Epithelial cell of prostate (primary cell): ENCODE data around the gene SPSB2.
"Not testable (repeated sequence)": the region's sequence is repeated elsewhere in the genome, so short reads cannot be mapped to it uniquely, and the experiment has no call there.

Source experiments
- DNase-seq: peaks from one replicate; pipeline ENCODE4 v3.0.0-alpha.2; 2011; ENCODE audit warnings: low read depth, low spot score
- H3K27ac ChIP-seq: fragments of 450-650 bp; 2 replicates; pipeline ENCODE4 v1.5.1; 2017; ENCODE audit warnings: mild to moderate bottlenecking

Gene SPSB2

GRCh38 chr12:6871052-6871957 is 1.8 kb downstream of the SPSB2 start:
- peak overlapping the region; percentile 87 for H3K27ac ChIP-seq
- no peak for DNase-seq

GRCh38 chr12:6870304-6870703 is 2.8 kb downstream of the SPSB2 start:
- peak overlapping the region; percentile 87 for H3K27ac ChIP-seq
- DNase-seq = not testable (repeated sequence)

GRCh38 chr12:6869049-6870021 is 3.8 kb downstream of the SPSB2 start:
- DNase-seq = no peak
- H3K27ac ChIP-seq = peak overlapping the region; percentile 87

- peak overlapping the region; percentile 87 for H3K27ac ChIP-seq
- no peak for DNase-seq
Observed at GRCh38 chr12:6868211-6869048, 4.7 kb downstream of the SPSB2 start.

GRCh38 chr12:6867413-6868210 is 5.5 kb downstream of the SPSB2 start, which contains the start of gene TPI1:
TSS of gene TPI1 (plus strand) at chr12:6867531. CDS start at chr12:6867567, 36 bp downstream.
- H3K27ac ChIP-seq = peak within 1 kb of the TSS; percentile 87
- DNase-seq = no peak

GRCh38 chr12:6866920-6867412 is 6.1 kb downstream of the SPSB2 start:
- H3K27ac ChIP-seq = peak overlapping the region; percentile 87
- no peak for DNase-seq

GRCh38 chr12:6866163-6866919 is 6.8 kb downstream of the SPSB2 start:
- DNase-seq = no peak
- H3K27ac ChIP-seq = peak overlapping the region; percentile 87

GRCh38 chr12:6865307-6865706 is 7.8 kb downstream of the SPSB2 start:
- not testable (repeated sequence) for H3K27ac ChIP-seq, DNase-seq

- no peak for DNase-seq
- no peak overlapping the region for H3K27ac ChIP-seq
Observed at GRCh38 chr12:6863586-6864321, 9.3 kb downstream of the SPSB2 start.

- H3K27ac ChIP-seq = no peak overlapping the region
- DNase-seq = no peak
Observed at GRCh38 chr12:6863033-6863432, 10.1 kb downstream of the SPSB2 start.

GRCh38 chr12:6861391-6861790 is 11.7 kb downstream of the SPSB2 start:
- H3K27ac ChIP-seq = no peak overlapping the region
- DNase-seq = no peak

GRCh38 chr12:6860942-6861341 is 12.2 kb downstream of the SPSB2 start:
- H3K27ac ChIP-seq = no peak overlapping the region
- no peak for DNase-seq

GRCh38 chr12:6860116-6860515 is 13.0 kb downstream of the SPSB2 start:
- no peak overlapping the region for H3K27ac ChIP-seq
- DNase-seq = no peak

GRCh38 chr12:6858799-6859198 is 14.3 kb downstream of the SPSB2 start:
- no peak overlapping the region for H3K27ac ChIP-seq
- no peak for DNase-seq

GRCh38 chr12:6855322-6855721 is 17.8 kb downstream of the SPSB2 start:
- DNase-seq = no peak
- H3K27ac ChIP-seq = no peak overlapping the region

GRCh38 chr12:6854036-6854435 is 19.1 kb downstream of the SPSB2 start:
- no peak for DNase-seq
- H3K27ac ChIP-seq = no peak overlapping the region

- H3K27ac ChIP-seq = peak overlapping the region; percentile 66
- DNase-seq = no peak
Observed at GRCh38 chr12:6853626-6854025, 19.5 kb downstream of the SPSB2 start.
